Measurements from ENCODE around the gene MTX2. TPM values are rescaled to one million over a fixed set of nuclear protein-coding genes. Genes with fewer than 3 reads are reported as not detected.
A peak's percentile ranks its signal among the peaks of the same experiment; 100 is the strongest.
"Not testable (repeated sequence)": the region's sequence is repeated elsewhere in the genome, so short reads cannot be mapped to it uniquely, and the experiment has no call there.

The MTX2 gene
- total and polyA plus RNA-seq, 9 of the 15 experiments (the other 6 are each of a cell fraction or from before 2014, with no cell fraction given), result 38.1 to 170 (median 88.0) TPM

- WGBS (ENCODE audit: insufficient coverage, low coverage, missing lambda C conversion rate), result 0% methylated on average over 1 of the region's 1 CpG
- H3K27me3 ChIP-seq (ENCODE audit: control insufficient read depth in 2 of 2, insufficient read depth in 2 of 2, low read length in 2 of 2); H3K9ac ChIP-seq (ENCODE audit: insufficient read depth in 1 of 2, low read depth in 2 of 2, low read length in 2 of 2); H3K27ac ChIP-seq (ENCODE audit: extremely low read depth, low read depth, low read length); H3K36me3 ChIP-seq (ENCODE audit: control insufficient read depth, insufficient read depth, low read length); H2AFZ ChIP-seq (ENCODE audit: low read depth, low read length); ATAC-seq; H4K20me1 ChIP-seq (replicated peaks; ENCODE audit: control insufficient read depth, insufficient read depth, low read length); H3K9me3 ChIP-seq (replicated peaks; ENCODE audit: control insufficient read depth, insufficient read depth, low read depth, low read length); H3K4me2 ChIP-seq (ENCODE audit: insufficient read depth, low read length); H3K79me2 ChIP-seq (ENCODE audit: control insufficient read depth, insufficient read depth, low read length); DNase-seq (ENCODE audit: extremely low read depth in 1 of 4, low spot score in 3 of 4); BruUV-seq (replicated peaks); H3K4me1 ChIP-seq (replicated peaks in 1 of 2; ENCODE audit: control insufficient read depth in 2 of 2, insufficient read depth in 2 of 2, low read length in 2 of 2); H3K4me3 ChIP-seq; CTCF ChIA-PET (ENCODE audit: low intra/inter-chr PET ratio); in situ Hi-C loops (cut with MboI); FAIRE-seq; H3K9me1 ChIP-seq (ENCODE audit: control insufficient read depth, insufficient read depth, low read length): not testable (repeated sequence)
- intact Hi-C loops (cut with micrococcal nuclease), result loop anchor here (10.0 kb wide), 1 partner anchor 228 kb away; no protein-coding TSS in a partner anchor
- TF ChIP-seq ZNF512 (tag; IDR thresholded peaks at IDR 0.05), result peak; percentile 48; the same call in 1 of the 2 replicates
- POLR2A ChIA-PET, result interaction anchor here (0.7 kb wide), 1 partner anchor 1904 kb away, joined by 3 read pairs; no protein-coding TSS in a partner anchor
Observed at GRCh38 chr2:176373155-176373554, 103.9 kb downstream of the MTX2 start.

GRCh38 chr2:176378323-176378722 is 109.1 kb downstream of the MTX2 start:
- no TSS peak for BruUV-seq (replicated peaks)
- Histone ChIP-seq H3K27me3 (ENCODE audit: control insufficient read depth in 2 of 2, insufficient read depth in 2 of 2, low read length in 2 of 2) (no peaks in the 10 kb centered on the region), H3K9me1 (ENCODE audit: control insufficient read depth, insufficient read depth, low read length) (no peaks in the 10 kb centered on the region), H3K4me2 (ENCODE audit: insufficient read depth, low read length) (no peak overlapping the region), H3K4me1 (replicated peaks in 1 of 2; ENCODE audit: control insufficient read depth in 2 of 2, insufficient read depth in 2 of 2, low read length in 2 of 2) (no peaks in the 10 kb centered on the region), H3K79me2 (ENCODE audit: control insufficient read depth, insufficient read depth, low read length) (no peaks in the 10 kb centered on the region), H3K9ac (ENCODE audit: insufficient read depth in 1 of 2, low read depth in 2 of 2, low read length in 2 of 2) (no peak overlapping the region), H3K36me3 (ENCODE audit: control insufficient read depth, insufficient read depth, low read length) (no peaks in the 10 kb centered on the region), H2AFZ (ENCODE audit: low read depth, low read length) (no peak overlapping the region), H3K9me3 (replicated peaks; ENCODE audit: control insufficient read depth, insufficient read depth, low read depth, low read length) (no peaks in the 10 kb centered on the region), H4K20me1 (replicated peaks; ENCODE audit: control insufficient read depth, insufficient read depth, low read length) (no peaks in the 10 kb centered on the region), H3K27ac (ENCODE audit: extremely low read depth, low read depth, low read length) (no peak overlapping the region), H3K4me3 (no peak overlapping the region)
- FAIRE-seq (no peak), DNase-seq (ENCODE audit: extremely low read depth in 1 of 4, low spot score in 3 of 4) (no peak), ATAC-seq (no peak)
- POLR2A ChIA-PET, result no interaction called here
- CTCF ChIA-PET (ENCODE audit: low intra/inter-chr PET ratio), result no interaction called here
- TF ChIP-seq ZNF354B (CRISPR knock-in tag; IDR thresholded peaks at IDR 0.05) (peak; percentile 75), RBM25 (IDR thresholded peaks at IDR 0.05; ENCODE audit: low read depth, low read length, severe bottlenecking) (peak; percentile 46), ZNF507 (tag; conservative IDR thresholded peaks at IDR 0.05) (peak; percentile 99)
- TF ChIP-seq, protein P1, sequence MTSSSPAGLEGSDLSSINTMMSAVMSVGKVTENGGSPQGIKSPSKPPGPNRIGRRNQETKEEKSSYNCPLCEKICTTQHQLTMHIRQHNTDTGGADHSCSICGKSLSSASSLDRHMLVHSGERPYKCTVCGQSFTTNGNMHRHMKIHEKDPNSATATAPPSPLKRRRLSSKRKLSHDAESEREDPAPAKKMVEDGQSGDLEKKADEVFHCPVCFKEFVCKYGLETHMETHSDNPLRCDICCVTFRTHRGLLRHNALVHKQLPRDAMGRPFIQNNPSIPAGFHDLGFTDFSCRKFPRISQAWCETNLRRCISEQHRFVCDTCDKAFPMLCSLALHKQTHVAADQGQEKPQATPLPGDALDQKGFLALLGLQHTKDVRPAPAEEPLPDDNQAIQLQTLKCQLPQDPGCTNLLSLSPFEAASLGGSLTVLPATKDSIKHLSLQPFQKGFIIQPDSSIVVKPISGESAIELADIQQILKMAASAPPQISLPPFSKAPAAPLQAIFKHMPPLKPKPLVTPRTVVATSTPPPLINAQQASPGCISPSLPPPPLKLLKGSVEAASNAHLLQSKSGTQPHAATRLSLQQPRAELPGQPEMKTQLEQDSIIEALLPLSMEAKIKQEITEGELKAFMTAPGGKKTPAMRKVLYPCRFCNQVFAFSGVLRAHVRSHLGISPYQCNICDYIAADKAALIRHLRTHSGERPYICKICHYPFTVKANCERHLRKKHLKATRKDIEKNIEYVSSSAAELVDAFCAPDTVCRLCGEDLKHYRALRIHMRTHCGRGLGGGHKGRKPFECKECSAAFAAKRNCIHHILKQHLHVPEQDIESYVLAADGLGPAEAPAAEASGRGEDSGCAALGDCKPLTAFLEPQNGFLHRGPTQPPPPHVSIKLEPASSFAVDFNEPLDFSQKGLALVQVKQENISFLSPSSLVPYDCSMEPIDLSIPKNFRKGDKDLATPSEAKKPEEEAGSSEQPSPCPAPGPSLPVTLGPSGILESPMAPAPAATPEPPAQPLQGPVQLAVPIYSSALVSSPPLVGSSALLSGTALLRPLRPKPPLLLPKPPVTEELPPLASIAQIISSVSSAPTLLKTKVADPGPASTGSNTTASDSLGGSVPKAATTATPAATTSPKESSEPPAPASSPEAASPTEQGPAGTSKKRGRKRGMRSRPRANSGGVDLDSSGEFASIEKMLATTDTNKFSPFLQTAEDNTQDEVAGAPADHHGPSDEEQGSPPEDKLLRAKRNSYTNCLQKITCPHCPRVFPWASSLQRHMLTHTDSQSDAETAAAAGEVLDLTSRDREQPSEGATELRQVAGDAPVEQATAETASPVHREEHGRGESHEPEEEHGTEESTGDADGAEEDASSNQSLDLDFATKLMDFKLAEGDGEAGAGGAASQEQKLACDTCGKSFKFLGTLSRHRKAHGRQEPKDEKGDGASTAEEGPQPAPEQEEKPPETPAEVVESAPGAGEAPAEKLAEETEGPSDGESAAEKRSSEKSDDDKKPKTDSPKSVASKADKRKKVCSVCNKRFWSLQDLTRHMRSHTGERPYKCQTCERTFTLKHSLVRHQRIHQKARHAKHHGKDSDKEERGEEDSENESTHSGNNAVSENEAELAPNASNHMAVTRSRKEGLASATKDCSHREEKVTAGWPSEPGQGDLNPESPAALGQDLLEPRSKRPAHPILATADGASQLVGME (CRISPR knock-in tag; IDR thresholded peaks at IDR 0.05), result no peak
- TF ChIP-seq, protein P2, sequence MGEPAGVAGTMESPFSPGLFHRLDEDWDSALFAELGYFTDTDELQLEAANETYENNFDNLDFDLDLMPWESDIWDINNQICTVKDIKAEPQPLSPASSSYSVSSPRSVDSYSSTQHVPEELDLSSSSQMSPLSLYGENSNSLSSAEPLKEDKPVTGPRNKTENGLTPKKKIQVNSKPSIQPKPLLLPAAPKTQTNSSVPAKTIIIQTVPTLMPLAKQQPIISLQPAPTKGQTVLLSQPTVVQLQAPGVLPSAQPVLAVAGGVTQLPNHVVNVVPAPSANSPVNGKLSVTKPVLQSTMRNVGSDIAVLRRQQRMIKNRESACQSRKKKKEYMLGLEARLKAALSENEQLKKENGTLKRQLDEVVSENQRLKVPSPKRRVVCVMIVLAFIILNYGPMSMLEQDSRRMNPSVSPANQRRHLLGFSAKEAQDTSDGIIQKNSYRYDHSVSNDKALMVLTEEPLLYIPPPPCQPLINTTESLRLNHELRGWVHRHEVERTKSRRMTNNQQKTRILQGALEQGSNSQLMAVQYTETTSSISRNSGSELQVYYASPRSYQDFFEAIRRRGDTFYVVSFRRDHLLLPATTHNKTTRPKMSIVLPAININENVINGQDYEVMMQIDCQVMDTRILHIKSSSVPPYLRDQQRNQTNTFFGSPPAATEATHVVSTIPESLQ (CRISPR knock-in tag; IDR thresholded peaks at IDR 0.05), result no peak
- in situ Hi-C loops (cut with MboI) (no loop called here), intact Hi-C loops (cut with micrococcal nuclease) (loop anchor here (10.0 kb wide), 1 partner anchor 234 kb away; no protein-coding TSS in a partner anchor)
- 4% methylated on average over 1 of the region's 1 CpG for WGBS (ENCODE audit: insufficient coverage, low coverage, missing lambda C conversion rate)

Measured in K562 (cell line).